Activated naive CD8-positive, alpha-beta T cell treated with anti-CD3 and anti-CD28 coated beads, Interleukin-2, amount 10 ng/mL, durations not matched to agents 7 days and 5 days (primary cell): ENCODE data around the gene EGFLAM. TPM values are rescaled to one million over a fixed set of nuclear protein-coding genes. Genes with fewer than 3 reads are reported as not detected.

ENCODE experiments used
- ATAC-seq: fragments of 150-1000 bp; cut with Tn5 transposase; one replicate; pipeline ENCODE4 v1.10.0; 2021; ENCODE audit warnings: low read depth, moderate library complexity
- POLR2A ChIA-PET: fragments of 350-600 bp; sonication (Branson Sonifier 250); formaldehyde crosslinking; loops from one replicate; lab custom pipeline; 2021; ENCODE audit warnings: antibody characterized with exemption; lab: Charles Lee
- DNase-seq: peaks from one replicate; pipeline ENCODE4 v3.0.0; 2021
- H3K27ac Mint-ChIP-seq: one replicate; pipeline ENCODE4 v1.8.0; 2022; ENCODE audit warnings: mild to moderate bottlenecking, mixed read lengths
- H3K27me3 Mint-ChIP-seq: one replicate; pipeline ENCODE4 v1.8.0; 2022; ENCODE audit warnings: mild to moderate bottlenecking, moderate library complexity, mixed read lengths
- H3K36me3 Mint-ChIP-seq: one replicate; pipeline ENCODE4 v1.8.0; 2021; ENCODE audit warnings: mild to moderate bottlenecking, mixed read lengths
- H3K4me1 Mint-ChIP-seq: one replicate; pipeline ENCODE4 v1.8.0; 2021; ENCODE audit warnings: mixed read lengths
- H3K4me3 Mint-ChIP-seq: one replicate; pipeline ENCODE4 v1.8.0; 2022; ENCODE audit warnings: mild to moderate bottlenecking, moderate library complexity, mixed read lengths
- H3K9me3 Mint-ChIP-seq: one replicate; pipeline ENCODE4 v1.8.0; 2021; ENCODE audit warnings: mixed read lengths
- total RNA-seq, 2 experiments: library from RNA; stranded (reverse); gene quantifications; one replicate each; pipeline ENCODE4 v1.2.3, GENCODE V29; 2021

The EGFLAM gene
- total RNA-seq, 2 experiments from 2014 or later = not detected

DNA sequence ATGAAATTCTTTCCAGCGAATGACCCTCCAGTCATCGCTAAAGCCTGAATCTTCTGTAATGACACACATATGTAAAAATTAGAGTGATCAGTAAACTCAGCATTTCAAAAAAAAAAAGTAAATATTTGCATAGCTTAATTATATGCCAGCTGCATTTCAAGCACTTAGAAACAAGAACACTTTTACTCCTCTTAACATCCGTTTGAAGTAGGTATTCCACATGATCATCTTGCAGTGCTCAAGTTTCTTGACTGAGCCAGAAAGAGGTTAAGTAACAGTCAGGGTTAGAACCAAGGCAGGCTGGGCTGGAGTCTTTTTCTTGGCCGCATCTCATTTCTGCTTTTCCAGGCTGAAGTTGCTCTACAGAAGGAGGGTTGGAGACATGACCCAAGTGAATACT, 27.6 kb downstream of the EGFLAM start:
- H3K4me1 Mint-ChIP-seq = no peaks in the 10 kb centered on the region
- no peak overlapping the region for H3K4me3 Mint-ChIP-seq
- DNase-seq (no peak), ATAC-seq (no peak)
- POLR2A ChIA-PET = no interaction called here
- no peaks in the 10 kb centered on the region for H3K9me3 Mint-ChIP-seq
- H3K27me3 Mint-ChIP-seq = peaks cover 3% of the 10 kb centered on the region
- H3K36me3 Mint-ChIP-seq = no peaks in the 10 kb centered on the region
- H3K27ac Mint-ChIP-seq = no peak overlapping the region

DNA sequence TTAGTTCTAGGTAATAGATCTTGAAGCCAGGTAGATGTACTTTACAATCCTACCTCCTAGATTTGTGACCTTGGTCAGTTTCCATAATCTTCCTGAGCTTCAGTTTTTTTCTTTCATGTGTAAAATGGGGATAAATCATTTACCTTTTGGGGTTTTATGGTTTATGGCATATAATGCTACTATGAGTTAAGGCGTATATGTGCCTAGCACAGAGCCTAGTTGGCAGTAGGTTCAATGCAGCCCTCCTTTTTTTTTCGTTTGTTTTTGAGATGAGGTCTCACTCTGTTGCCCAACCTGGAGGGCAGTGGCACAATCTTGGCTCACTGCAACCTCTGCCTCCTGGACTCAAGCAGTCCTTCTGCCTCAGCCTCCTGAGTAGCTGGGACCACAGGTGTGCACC, 28.8 kb downstream of the EGFLAM start:
- H3K9me3 Mint-ChIP-seq = no peaks in the 10 kb centered on the region
- POLR2A ChIA-PET = no interaction called here
- ATAC-seq (no peak), DNase-seq (no peak)
- H3K4me3 Mint-ChIP-seq = no peak overlapping the region
- H3K27me3 Mint-ChIP-seq = peaks cover 3% of the 10 kb centered on the region
- H3K4me1 Mint-ChIP-seq = no peaks in the 10 kb centered on the region
- no peaks in the 10 kb centered on the region for H3K36me3 Mint-ChIP-seq
- no peak overlapping the region for H3K27ac Mint-ChIP-seq

DNA sequence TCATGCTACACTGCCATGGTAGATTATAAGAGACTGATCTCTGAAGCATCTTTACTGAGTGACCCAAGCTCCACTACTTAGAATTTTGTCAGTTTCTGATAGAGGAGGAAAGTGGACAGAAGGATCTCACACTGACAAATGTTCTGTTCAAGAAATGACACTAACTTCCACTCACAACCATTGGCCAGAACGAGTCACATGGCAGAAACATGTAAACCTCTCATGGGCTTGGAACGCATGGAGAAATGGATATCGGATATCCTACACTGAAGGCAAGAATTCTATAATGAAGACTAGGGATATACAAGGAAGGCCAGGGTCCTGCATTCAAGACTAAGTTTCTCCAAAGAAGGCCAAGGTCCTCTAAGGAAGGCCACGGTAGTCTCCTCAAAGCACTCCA, 31.1 kb downstream of the EGFLAM start:
- Mint-ChIP-seq H3K4me3 (no peak overlapping the region), H3K4me1 (no peaks in the 10 kb centered on the region), H3K36me3 (no peaks in the 10 kb centered on the region), H3K27ac (no peak overlapping the region), H3K27me3 (peaks cover 3% of the 10 kb centered on the region), H3K9me3 (no peaks in the 10 kb centered on the region)
- POLR2A ChIA-PET = no interaction called here
- ATAC-seq = no peak
- DNase-seq = no peak

DNA sequence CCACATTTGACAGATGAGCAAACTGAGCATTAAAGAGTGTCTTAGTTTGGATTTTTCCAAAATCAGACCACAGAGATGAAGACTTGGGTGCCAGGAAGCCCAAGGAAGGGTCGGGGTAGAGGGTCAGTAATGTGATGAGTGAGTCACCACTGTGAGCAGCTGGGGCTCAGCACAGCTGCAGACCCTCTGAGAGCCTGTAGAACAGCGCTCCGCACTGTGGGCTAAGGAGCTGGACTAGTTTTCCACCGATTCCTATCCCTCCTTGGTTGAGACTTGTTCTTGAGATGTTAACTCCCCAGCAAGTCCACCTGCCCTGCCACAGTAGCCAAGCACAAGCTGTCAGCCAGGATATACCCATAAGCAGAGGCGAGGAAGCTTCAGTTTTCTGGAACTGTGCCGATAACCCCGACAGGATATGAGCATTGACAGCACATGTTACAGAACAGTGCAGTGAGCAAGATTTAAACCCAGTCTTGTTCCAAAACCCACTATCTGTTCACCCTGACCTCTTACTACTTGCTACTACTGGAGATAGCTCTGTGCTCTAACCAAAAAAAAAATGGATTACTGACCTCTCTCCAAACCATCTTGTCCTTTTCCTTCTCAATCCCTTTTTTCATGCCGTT, 31.8 kb downstream of the EGFLAM start:
- POLR2A ChIA-PET = no interaction called here
- H3K9me3 Mint-ChIP-seq = no peaks in the 10 kb centered on the region
- DNase-seq (no peak), ATAC-seq (no peak)
- no peak overlapping the region for H3K27ac Mint-ChIP-seq
- no peak overlapping the region for H3K4me3 Mint-ChIP-seq
- no peaks in the 10 kb centered on the region for H3K36me3 Mint-ChIP-seq
- no peaks in the 10 kb centered on the region for H3K4me1 Mint-ChIP-seq
- H3K27me3 Mint-ChIP-seq = peaks cover 3% of the 10 kb centered on the region

DNA sequence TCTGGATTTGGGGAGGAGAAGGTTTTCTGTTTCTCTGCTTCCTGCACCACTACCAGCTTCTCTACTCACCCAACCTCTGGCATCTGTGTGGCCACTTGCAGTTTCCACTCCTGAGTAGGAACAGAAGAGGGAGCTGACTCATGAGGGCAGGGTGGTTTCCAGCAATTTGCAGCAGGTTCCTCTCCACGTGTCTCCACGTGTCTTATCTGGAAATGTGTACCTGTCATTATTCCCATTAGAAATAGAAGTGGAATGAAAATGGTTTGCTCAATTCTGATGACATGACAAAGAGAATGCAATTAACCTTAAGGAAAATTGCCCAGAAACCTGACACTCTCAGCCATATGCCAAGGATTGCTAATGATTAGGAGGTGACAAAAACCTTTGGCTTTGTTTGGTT, 33.0 kb downstream of the EGFLAM start:
- Mint-ChIP-seq H3K9me3 (no peaks in the 10 kb centered on the region), H3K4me3 (no peak overlapping the region), H3K27me3 (peaks cover 6% of the 10 kb centered on the region), H3K27ac (no peak overlapping the region), H3K36me3 (no peaks in the 10 kb centered on the region), H3K4me1 (no peaks in the 10 kb centered on the region)
- POLR2A ChIA-PET = no interaction called here
- DNase-seq (no peak), ATAC-seq (no peak)

DNA sequence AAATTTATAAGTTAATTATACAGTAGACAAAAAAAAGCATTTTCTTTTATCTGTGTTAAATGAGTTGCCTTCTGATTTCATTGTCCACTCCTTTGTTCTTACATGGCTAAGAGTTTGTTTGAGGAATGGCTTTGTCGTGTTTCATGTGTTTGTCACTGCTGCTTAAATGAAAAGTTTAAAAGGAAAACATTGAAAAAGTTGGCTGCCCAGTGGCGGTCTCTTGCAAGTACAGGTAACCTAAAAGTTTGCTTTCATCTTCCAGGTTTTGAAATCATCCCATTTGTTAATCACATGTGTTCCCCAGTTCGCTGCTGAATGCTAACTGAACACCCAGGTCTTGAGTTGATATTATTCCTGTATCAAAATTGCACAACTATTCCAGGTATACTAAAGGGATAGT, 33.9 kb downstream of the EGFLAM start:
- Mint-ChIP-seq H3K27me3 (peaks cover 6% of the 10 kb centered on the region), H3K4me3 (no peak overlapping the region), H3K9me3 (no peaks in the 10 kb centered on the region), H3K36me3 (no peaks in the 10 kb centered on the region), H3K4me1 (no peaks in the 10 kb centered on the region), H3K27ac (no peak overlapping the region)
- no peak for DNase-seq
- no peak for ATAC-seq
- POLR2A ChIA-PET = no interaction called here

DNA sequence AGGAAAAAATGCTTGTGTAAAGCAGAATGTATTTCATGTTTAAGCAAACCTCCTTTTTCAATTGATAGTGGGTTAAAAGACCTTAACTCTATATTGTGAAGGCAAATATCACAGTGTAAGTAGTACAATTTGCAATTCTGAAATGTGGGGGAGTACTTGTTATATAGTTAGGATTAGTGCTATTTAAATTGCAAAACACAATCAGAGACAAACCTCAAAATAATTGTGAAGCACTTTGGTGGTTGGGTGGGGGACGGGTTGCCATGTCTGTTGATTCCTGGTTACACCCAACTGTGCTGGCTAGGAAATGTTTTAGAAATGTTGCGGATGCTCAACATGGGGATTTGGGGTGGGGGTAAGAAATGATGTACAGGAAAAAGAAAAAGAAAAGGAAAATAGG, 37.4 kb downstream of the EGFLAM start:
- Mint-ChIP-seq H3K9me3 (no peaks in the 10 kb centered on the region), H3K27ac (no peak overlapping the region), H3K4me1 (no peaks in the 10 kb centered on the region), H3K36me3 (no peaks in the 10 kb centered on the region), H3K27me3 (peaks cover 3% of the 10 kb centered on the region), H3K4me3 (no peak overlapping the region)
- POLR2A ChIA-PET = no interaction called here
- ATAC-seq = no peak
- no peak for DNase-seq

DNA sequence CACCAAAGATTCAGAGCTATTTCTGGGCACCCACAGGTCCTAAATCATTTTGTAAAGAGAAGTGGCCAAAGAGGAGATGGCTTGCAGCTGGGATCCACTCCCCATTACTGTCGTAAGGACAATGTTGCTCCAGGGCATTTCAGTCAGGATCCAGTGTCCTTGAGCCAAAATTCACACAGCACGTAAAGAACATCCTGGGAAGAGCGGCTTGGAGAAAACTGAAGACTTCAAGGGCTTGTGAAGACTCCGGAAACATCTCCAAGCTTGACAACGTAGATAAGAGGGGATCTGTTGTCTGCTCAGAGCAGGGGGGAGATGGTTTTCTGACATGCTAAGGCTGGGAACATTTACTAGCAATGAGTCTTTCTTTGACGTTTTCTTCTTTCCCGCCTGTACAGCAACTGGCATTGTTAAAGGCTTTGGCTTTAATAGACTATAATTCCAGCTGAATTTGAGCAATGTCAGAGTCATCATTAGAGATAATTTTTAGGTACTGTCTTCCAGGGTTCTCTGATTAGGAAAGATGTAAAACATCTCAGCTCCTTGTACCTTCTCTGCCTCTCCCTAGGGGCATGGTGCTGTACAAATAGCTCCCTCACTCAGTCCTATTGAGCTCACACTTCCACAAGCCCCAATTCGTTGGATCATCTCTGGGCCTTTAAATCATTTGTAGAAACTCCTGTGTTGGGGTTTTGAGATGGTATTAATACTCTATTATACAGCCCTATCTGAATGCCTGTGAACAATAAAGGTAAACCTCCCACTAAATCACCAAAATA, 39.7 kb downstream of the EGFLAM start:
- Mint-ChIP-seq H3K27me3 (peaks cover 3% of the 10 kb centered on the region), H3K4me1 (no peaks in the 10 kb centered on the region), H3K36me3 (no peaks in the 10 kb centered on the region), H3K9me3 (peaks cover 2% of the 10 kb centered on the region), H3K27ac (no peak overlapping the region), H3K4me3 (no peak overlapping the region)
- ATAC-seq = no peak
- no peak for DNase-seq
- POLR2A ChIA-PET = no interaction called here

DNA sequence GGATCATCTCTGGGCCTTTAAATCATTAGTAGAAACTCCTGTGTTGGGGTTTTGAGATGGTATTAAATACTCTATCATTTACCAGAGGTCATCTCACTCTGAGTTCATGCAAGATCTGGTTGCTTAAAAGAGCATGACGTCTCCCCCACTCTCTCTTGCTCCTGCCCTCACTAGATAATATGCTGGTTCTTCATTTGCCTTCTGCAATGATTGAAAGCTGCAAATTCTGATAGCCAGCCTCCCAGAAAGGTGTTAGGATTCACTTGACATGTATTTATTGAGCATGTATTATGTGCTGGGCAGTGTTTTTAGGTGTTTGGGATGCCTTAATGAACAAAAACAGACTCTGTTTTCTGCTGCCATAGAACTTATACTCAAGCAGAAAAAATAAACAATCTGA, 41.2 kb downstream of the EGFLAM start:
- DNase-seq = no peak
- Mint-ChIP-seq H3K4me1 (no peaks in the 10 kb centered on the region), H3K27me3 (peaks cover 3% of the 10 kb centered on the region), H3K4me3 (no peak overlapping the region), H3K36me3 (no peaks in the 10 kb centered on the region), H3K27ac (no peak overlapping the region), H3K9me3 (peaks cover 5% of the 10 kb centered on the region)
- no peak for ATAC-seq
- POLR2A ChIA-PET = no interaction called here

DNA sequence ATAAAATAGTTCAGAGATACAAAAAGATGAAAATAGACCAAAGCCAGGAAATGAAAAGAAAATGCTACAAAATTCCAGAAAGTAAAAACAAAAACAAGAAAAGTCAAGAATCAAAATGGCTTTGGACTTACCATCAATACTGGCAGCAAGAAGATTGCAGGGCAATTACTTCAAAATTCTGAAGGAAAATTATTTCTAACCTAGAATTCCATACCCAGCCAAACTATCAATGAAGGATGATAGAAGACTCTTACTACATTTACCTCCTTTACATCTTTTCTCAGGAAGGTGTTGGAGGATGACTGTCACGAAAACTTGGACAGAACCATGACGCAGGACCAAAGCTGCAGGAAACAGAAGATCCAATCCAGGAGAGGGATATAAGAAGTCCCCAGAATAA, 46.8 kb downstream of the EGFLAM start:
- POLR2A ChIA-PET = no interaction called here
- ATAC-seq (no peak), DNase-seq (no peak)
- H3K27me3 Mint-ChIP-seq = peaks cover 3% of the 10 kb centered on the region
- H3K9me3 Mint-ChIP-seq = peaks cover 11% of the 10 kb centered on the region
- no peaks in the 10 kb centered on the region for H3K4me1 Mint-ChIP-seq
- no peak overlapping the region for H3K27ac Mint-ChIP-seq
- peaks cover 1% of the 10 kb centered on the region for H3K36me3 Mint-ChIP-seq
- H3K4me3 Mint-ChIP-seq = no peak overlapping the region

DNA sequence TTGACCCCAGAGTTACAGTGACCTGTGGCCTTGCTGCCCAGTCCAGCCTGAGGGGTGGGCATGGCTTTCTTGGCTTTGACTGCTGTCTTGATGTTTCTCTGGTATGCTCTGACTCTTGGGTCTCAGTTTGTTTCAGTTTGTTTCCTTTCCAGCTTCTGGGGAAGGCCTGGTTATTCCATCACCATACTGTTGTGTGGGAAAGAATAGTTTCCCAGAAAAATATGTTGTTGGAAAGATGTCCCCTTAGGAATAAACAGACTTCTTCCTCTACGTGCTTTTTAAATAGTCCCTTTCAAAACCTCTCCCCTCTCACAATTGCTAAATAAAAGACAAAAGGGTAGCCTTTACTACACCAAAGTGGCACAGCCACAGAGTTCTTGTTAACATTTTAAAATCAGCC, 49.5 kb downstream of the EGFLAM start:
- Mint-ChIP-seq H3K36me3 (peaks cover 1% of the 10 kb centered on the region), H3K4me3 (no peak overlapping the region), H3K27ac (no peak overlapping the region), H3K4me1 (no peaks in the 10 kb centered on the region), H3K27me3 (peaks cover 3% of the 10 kb centered on the region), H3K9me3 (peaks cover 8% of the 10 kb centered on the region)
- ATAC-seq (no peak), DNase-seq (no peak)
- POLR2A ChIA-PET = no interaction called here

DNA sequence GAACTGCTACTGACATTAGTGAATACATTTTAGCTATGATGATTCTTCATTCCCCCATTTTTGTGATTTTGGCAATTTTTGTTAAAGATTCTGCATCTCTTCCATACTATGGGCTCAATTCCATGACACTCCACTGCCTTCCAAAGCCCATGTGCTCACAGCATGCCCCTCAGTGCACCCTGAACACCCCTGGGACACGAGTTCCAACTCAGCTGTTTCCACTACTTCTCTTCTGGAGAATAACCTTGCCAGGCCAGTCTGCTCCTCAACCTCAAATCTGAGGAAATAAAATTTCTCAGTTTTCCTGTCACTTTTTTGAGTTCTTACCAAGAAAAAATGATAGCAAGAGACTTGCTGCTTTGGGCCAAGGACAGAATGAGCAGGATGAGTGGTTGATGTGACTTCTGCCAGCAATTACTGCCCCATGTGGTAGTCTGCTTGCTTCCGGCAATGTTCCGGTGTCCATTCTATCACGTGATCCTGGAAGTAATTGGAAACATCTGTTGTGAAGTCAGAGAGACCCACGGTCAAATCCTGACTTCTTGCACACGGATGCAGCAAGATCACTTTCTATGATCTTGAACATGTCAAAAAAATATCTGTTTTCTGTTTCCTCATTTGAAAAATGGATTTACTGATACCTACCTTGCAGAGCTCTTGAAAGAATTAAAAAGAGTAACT, 58.3 kb downstream of the EGFLAM start:
- no peak for DNase-seq

DNA sequence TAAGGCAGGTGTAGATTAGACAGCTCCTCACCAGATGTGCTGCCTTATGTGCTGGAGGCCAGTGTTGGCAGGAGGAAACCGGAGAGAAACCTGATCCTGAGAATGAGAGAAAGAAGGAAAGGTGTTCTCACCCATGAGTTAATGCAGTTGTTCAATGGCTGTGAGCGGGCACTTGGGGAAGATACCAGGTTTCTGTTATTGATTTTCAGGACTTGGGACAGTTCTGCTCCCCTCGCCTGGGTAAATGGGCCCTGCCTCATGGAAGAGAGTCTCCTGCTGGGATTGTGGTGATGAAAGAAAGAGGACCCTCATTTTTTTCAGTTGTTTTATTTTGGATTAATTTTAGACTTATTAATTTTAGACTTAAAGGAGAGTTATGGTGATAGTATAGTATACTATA, 59.5 kb downstream of the EGFLAM start:
- H3K9me3 Mint-ChIP-seq = no peaks in the 10 kb centered on the region
- no peak for DNase-seq

More for the DNA sequence above, 58.3 kb downstream of the EGFLAM start:
- no peak for ATAC-seq
- Mint-ChIP-seq H3K36me3 (no peaks in the 10 kb centered on the region), H3K27me3 (no peaks in the 10 kb centered on the region), H3K9me3 (no peaks in the 10 kb centered on the region), H3K4me3 (no peak overlapping the region), H3K4me1 (no peaks in the 10 kb centered on the region), H3K27ac (no peak overlapping the region)
- POLR2A ChIA-PET = no interaction called here

DNA sequence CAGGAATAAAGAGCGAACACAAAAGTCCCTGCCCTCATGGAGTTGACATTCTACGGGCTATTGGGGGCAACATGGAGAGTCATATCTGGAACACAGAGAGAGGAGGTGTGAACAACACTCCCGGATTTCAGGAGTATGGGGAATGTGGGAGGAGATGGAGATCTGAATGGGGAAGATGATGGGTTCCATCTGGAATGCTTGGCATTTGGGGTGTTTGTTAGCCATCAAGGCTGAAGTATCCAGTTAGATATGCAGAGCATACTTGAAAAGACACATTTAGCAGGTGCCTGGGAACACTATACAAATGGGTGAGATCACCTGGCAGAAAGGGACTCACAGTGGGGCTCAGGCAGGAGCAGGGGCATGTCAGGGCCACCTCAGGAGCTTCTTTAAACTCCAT, 61.1 kb downstream of the EGFLAM start:
- H3K36me3 Mint-ChIP-seq = no peaks in the 10 kb centered on the region
- no peaks in the 10 kb centered on the region for H3K27me3 Mint-ChIP-seq
- no peak overlapping the region for H3K27ac Mint-ChIP-seq

More for the DNA sequence above, 59.5 kb downstream of the EGFLAM start:
- ATAC-seq = no peak
- no peaks in the 10 kb centered on the region for H3K36me3 Mint-ChIP-seq
- H3K4me1 Mint-ChIP-seq = no peaks in the 10 kb centered on the region
- POLR2A ChIA-PET = no interaction called here
- H3K27ac Mint-ChIP-seq = no peak overlapping the region
- H3K4me3 Mint-ChIP-seq = no peak overlapping the region
- H3K27me3 Mint-ChIP-seq = no peaks in the 10 kb centered on the region

More for the DNA sequence above, 61.1 kb downstream of the EGFLAM start:
- Mint-ChIP-seq H3K4me3 (no peak overlapping the region), H3K9me3 (no peaks in the 10 kb centered on the region), H3K4me1 (no peaks in the 10 kb centered on the region)
- no peak for ATAC-seq
- no peak for DNase-seq
- POLR2A ChIA-PET = no interaction called here
